ENCODE measurements around the gene SFXN5. TPM values are rescaled to one million over a fixed set of nuclear protein-coding genes. Genes with fewer than 3 reads are reported as not detected.

SFXN5 gene
- total RNA-seq, 1 experiment from 2014 or later = 11.3 TPM

DNA sequence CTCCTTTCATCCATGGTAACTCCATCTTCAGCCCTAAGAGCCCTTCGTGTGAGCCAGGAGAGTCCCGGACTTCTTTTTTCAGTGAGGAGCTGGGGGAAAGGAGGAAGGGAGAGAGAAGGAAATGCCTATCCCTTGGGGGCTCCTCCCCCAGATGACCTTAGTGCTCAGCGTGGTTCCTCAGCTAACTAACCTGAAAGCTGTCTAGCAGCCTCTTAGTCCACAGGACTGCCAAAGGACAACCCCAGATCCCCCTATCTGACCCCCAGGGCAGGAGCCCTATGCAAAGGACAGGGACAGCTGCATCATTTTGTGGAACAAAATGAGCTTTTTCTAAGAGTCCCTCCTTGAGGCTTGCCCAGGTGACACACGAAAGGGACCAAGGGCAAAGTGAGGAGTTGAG is 176.4 kb downstream of the SFXN5 start:
- no TSS peak for BruUV-seq (replicated peaks)
- H3K4me3 Mint-ChIP-seq (ENCODE audit: low read depth, unreplicated experiment) = no peak overlapping the region

DNA sequence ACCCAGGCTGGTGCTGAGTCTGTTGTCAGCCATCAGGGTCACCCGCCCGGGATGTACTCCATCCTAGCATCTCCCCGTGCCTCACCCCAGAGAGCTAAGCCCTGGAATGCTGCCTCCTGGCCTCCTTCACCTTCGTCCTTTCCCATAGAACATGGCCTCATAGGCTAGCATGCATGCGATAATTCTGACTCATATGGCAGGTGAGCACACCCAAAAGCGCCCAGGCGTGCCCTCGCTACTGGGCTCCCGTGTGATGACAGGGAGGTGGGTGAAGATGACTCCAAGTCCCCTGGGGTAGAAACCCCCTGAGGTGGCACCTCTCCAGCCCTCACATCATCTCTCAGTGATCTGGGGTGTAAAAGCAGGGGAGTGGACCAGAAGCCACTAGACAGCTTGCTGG is 177.0 kb downstream of the SFXN5 start:
- H3K4me1 Mint-ChIP-seq (ENCODE audit: low read depth, unreplicated experiment) = peaks cover 36% of the 10 kb centered on the region
- H3K36me3 Mint-ChIP-seq (ENCODE audit: insufficient read depth, unreplicated experiment) = peaks cover 2% of the 10 kb centered on the region
- H3K4me3 Mint-ChIP-seq (ENCODE audit: low read depth, unreplicated experiment) = no peak overlapping the region
- no peak overlapping the region for H3K27ac Mint-ChIP-seq (ENCODE audit: unreplicated experiment)
- H3K27me3 Mint-ChIP-seq (ENCODE audit: unreplicated experiment) = peaks cover 48% of the 10 kb centered on the region
- CTCF ChIA-PET = interaction anchor here (1.5 to 3.0 kb wide), 5 partner anchors 23 to 283 kb away, joined by 4 to 36 read pairs (median 19); partner anchors contain the start of gene EMX1
- DNase-seq = no peak
- H3K9me3 Mint-ChIP-seq (ENCODE audit: low read depth, unreplicated experiment) = no peaks in the 10 kb centered on the region
- no TSS peak for BruUV-seq (replicated peaks)
- intact Hi-C loops (cut with micrococcal nuclease; ENCODE audit: unreplicated experiment) = loop anchor here (5.0 kb wide), 1 partner anchor 268 kb away; no protein-coding TSS in a partner anchor
- no peak for TF ChIP-seq CTCF (IDR thresholded peaks at IDR 0.05; ENCODE audit: unreplicated experiment)

More for the DNA sequence above, 176.4 kb downstream of the SFXN5 start:
- Mint-ChIP-seq H3K9me3 (ENCODE audit: low read depth, unreplicated experiment) (no peaks in the 10 kb centered on the region), H3K27ac (ENCODE audit: unreplicated experiment) (no peak overlapping the region), H3K36me3 (ENCODE audit: insufficient read depth, unreplicated experiment) (no peaks in the 10 kb centered on the region), H3K4me1 (ENCODE audit: low read depth, unreplicated experiment) (peaks cover 30% of the 10 kb centered on the region), H3K27me3 (ENCODE audit: unreplicated experiment) (peaks cover 55% of the 10 kb centered on the region)
- intact Hi-C loops (cut with micrococcal nuclease; ENCODE audit: unreplicated experiment) = no loop called here
- no peak for TF ChIP-seq CTCF (IDR thresholded peaks at IDR 0.05; ENCODE audit: unreplicated experiment)
- no peak for DNase-seq
- CTCF ChIA-PET = interaction anchor here (1.0 to 3.0 kb wide), 4 partner anchors 8 to 79 kb away, joined by 3 to 19 read pairs (median 4); partner anchors contain the start of gene SPR

DNA sequence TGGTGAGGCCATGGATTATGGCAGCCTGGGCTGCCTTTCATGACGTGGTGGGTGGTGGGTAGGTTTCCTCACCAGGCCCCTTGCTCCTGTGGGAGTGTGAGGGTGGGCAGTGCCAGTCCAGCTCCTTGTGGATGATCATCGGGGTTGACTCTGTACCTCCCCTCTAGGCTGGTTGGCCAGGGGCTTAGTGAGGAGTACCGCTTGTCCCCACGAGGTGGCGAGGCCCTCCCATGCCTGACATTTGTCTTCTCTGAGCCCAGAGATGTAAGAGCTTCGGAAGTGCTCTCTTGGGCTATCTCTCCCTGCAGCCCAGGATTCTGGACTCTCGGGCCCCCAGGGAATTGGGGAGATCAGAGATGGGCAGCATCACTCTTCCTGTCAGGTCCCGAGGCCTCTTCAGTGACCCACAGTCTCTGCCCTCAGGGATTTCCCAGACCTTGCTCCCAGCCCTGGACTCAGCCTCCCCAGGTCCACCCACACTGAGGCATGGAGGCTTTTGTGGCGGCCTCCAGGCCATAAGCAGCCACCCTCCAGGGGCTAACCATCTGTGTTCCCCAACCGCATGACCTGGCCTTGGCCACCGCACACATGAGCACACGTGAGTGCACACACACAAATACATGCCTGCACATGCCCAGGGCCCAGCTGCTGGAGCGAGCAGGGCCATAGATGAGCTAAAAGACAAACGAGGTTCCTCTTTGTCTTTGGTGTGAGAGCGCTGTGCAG is 177.8 kb downstream of the SFXN5 start:
- Mint-ChIP-seq H3K27me3 (ENCODE audit: unreplicated experiment) (peaks cover 41% of the 10 kb centered on the region), H3K9me3 (ENCODE audit: low read depth, unreplicated experiment) (no peaks in the 10 kb centered on the region), H3K36me3 (ENCODE audit: insufficient read depth, unreplicated experiment) (peaks cover 4% of the 10 kb centered on the region), H3K4me3 (ENCODE audit: low read depth, unreplicated experiment) (no peak overlapping the region), H3K27ac (ENCODE audit: unreplicated experiment) (no peak overlapping the region), H3K4me1 (ENCODE audit: low read depth, unreplicated experiment) (peaks cover 44% of the 10 kb centered on the region)
- intact Hi-C loops (cut with micrococcal nuclease; ENCODE audit: unreplicated experiment) = loop anchor here (1.0 to 5.0 kb wide), 3 partner anchors 42 to 283 kb away; no protein-coding TSS in a partner anchor
- BruUV-seq (replicated peaks) = no TSS peak
- peak; percentile 84 for TF ChIP-seq CTCF (IDR thresholded peaks at IDR 0.05; ENCODE audit: unreplicated experiment)
- peak; percentile 77 for DNase-seq
- CTCF ChIA-PET = interaction anchor here (1.0 to 3.0 kb wide), 13 partner anchors 9 to 319 kb away, joined by 3 to 36 read pairs (median 6); partner anchors contain the start of gene EMX1

- TF ChIP-seq CTCF (IDR thresholded peaks at IDR 0.05; ENCODE audit: unreplicated experiment) = peak; percentile 60
- Mint-ChIP-seq H3K9me3 (ENCODE audit: low read depth, unreplicated experiment) (no peaks in the 10 kb centered on the region), H3K27me3 (ENCODE audit: unreplicated experiment) (peaks cover 29% of the 10 kb centered on the region), H3K4me1 (ENCODE audit: low read depth, unreplicated experiment) (peaks cover 50% of the 10 kb centered on the region), H3K27ac (ENCODE audit: unreplicated experiment) (no peak overlapping the region), H3K4me3 (ENCODE audit: low read depth, unreplicated experiment) (no peak overlapping the region), H3K36me3 (ENCODE audit: insufficient read depth, unreplicated experiment) (peaks cover 8% of the 10 kb centered on the region)
- CTCF ChIA-PET = interaction anchor here (0.7 to 3.0 kb wide), 12 partner anchors 11 to 320 kb away, joined by 3 to 36 read pairs (median 6); partner anchors contain the start of gene EMX1
- DNase-seq = peak; percentile 80
- no TSS peak for BruUV-seq (replicated peaks)
- intact Hi-C loops (cut with micrococcal nuclease; ENCODE audit: unreplicated experiment) = loop anchor here (1.0 to 5.0 kb wide), 4 partner anchors 43 to 284 kb away; no protein-coding TSS in a partner anchor
Observed at GRCh38 chr2:72892506-72893173, 178.9 kb downstream of the SFXN5 start.

Other genes starting within 250 kb of the SFXN5 start
- 26.4 and 26.6 TPM in 2 replicates for gene EXOC6B, start 245.7 kb downstream of the SFXN5 start, total RNA-seq (2022)
- 71.1 and 84.4 TPM in 2 replicates for gene SPR, start 184.3 kb downstream of the SFXN5 start, total RNA-seq (2022)
- not detected in 2 replicates for gene EMX1, start 154.2 kb downstream of the SFXN5 start, total RNA-seq (2022)
- 20.2 and 27.1 TPM in 2 replicates for gene RAB11FIP5, start 41.2 kb upstream of the SFXN5 start, total RNA-seq (2022)
- not detected in 2 replicates for gene NOTO, start 130.9 kb upstream of the SFXN5 start, total RNA-seq (2022)
- gene SMYD5, start 142.5 kb upstream of the SFXN5 start, total RNA-seq (2022) = 32.1 and 36.0 TPM in 2 replicates
- gene PRADC1, start 161.5 kb upstream of the SFXN5 start, total RNA-seq (2022) = 13.2 and 13.8 TPM in 2 replicates
- gene CCT7, start 162.6 kb upstream of the SFXN5 start, total RNA-seq (2022) = 394 and 403 TPM in 2 replicates
- gene FBXO41, start 212.8 kb upstream of the SFXN5 start, total RNA-seq (2022) = 15.0 and 16.1 TPM in 2 replicates
- gene EGR4, start 221.8 kb upstream of the SFXN5 start, total RNA-seq (2022) = 0.68 and 0.81 TPM in 2 replicates